ENCODE data around the gene CCL2.
"Not testable (repeated sequence)": the region's sequence is repeated elsewhere in the genome, so short reads cannot be mapped to it uniquely, and the experiment has no call there.

CCL2 gene

GRCh38 chr17:34254651-34255380 lies at the start of gene CCL2:
CCL2 (plus strand) TSS chr17:34255285; CDS start chr17:34255350, 65 bp downstream.
- DNase-seq (ENCODE audit: low read depth in 2 of 2) = no peak

DNA sequence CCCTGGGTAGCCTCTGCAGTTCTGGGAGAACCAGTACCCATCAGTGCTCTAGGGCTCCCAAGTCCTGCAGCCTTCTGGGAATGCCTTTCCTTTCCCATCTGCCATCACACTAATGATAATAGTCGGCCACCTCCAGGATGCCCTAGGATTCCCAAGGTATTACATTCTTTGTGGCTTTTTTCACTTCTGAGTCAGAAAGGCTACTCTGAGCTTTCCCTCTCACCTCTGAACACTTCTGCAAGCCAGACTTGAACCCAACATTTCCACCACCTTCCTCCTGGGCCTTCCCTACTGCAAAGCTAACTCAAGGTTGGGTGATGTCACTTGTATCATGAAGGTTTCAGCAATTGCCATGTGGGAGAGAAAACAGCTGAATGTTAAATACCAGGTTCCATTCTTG lies 49.7 kb upstream of the CCL2 start:
- DNase-seq (ENCODE audit: low read depth in 2 of 2) = no peak

DNA sequence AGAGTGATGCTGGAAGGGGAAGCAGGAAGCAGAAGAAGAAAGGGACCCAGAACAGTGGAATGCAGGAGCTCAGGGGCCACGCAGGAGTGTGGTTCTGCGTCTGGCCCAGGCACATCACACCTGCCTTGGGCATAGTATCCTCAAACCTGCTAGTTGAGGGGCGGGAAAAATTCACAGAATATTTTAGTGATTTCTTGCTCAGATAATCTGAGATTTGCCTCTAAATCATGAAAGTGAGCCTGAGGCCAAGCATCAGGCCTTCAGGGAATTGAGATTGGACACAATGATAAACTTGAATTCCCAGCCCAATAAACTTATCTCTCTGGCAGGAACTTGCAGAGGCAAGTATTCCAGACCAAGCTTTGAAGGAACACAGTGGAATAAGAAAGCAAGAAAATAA lies 48.5 kb upstream of the CCL2 start:
- DNase-seq (ENCODE audit: low read depth in 2 of 2) = no peak

DNA sequence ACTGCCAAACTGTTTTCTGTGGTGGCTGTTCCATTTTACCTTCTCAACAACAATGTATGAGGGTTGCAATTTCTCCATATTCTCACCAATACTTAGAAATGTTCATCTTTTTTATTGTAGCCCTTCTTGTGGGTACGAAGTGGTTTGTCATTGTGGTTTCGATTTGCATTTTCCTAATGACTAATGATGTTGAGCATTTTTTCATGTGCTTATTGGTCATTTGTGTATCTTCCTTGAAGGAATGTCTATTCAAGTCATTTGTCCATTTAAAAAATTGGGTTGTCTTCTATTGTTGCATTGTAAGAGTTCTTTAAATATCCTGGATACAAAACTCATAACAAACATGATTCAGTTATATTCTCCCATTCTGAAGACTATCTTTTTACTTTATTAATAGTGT lies 47.5 kb upstream of the CCL2 start:
- no peak for DNase-seq (ENCODE audit: low read depth in 2 of 2)

GRCh38 chr17:34218748-34219147 lies 36.3 kb upstream of the CCL2 start:
- no peak for DNase-seq (ENCODE audit: low read depth in 2 of 2)

DNA sequence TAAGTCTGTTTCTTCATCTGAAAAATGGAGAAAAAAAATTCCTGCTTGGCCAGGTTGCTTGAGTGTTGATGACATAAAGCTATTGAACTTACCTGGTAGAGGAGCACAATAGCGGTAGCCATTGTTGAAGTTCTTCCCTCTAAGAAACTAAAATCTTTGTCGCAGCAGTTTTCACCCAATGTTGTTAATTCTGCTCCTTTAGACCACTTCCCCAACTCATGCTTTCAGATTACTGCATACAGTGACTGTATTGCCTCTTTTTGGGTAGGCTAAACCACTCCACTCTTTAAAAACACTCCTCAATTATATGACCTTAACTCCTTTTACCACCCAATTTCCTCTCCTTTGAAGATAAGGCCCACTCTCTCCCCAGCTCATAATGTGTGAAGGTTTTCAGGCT lies 35.7 kb upstream of the CCL2 start:
- DNase-seq (ENCODE audit: low read depth in 2 of 2) = no peak

GRCh38 chr17:34220045-34220751 lies 34.9 kb upstream of the CCL2 start:
- no peak for DNase-seq (ENCODE audit: low read depth in 2 of 2)

DNA sequence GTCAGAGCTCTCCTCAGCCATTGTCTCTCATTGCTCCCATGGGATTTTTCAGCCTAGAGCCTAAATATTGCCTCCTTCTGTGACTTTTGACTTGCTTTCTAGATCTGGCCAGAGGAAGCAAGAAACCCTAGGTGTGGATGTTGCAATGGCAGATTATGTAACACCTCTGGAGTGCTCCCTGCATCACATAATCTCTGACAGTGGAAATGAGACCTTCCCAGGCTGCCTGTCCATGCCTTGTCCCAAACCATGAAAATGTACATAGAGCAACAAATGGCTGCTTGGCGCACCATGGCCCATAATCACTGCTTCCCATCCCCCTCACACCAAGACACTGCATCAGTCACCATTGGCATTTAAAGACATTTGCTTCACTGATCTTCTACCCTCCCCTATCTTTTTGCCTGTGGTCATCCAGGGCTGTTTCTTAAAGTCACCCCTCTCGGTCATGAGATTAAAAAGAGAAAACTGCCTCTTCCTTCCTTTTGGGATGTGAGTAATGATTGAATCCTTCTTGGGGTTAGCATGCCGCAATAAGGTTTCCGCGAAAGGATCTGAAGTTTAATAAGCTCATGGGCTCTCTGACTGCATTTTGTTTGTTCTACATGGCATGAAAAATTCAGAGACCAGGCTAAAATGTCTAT lies 34.2 kb upstream of the CCL2 start:
- DNase-seq (ENCODE audit: low read depth in 2 of 2) = no peak

GRCh38 chr17:34221411-34221810 lies 33.7 kb upstream of the CCL2 start:
- DNase-seq (ENCODE audit: low read depth in 2 of 2) = no peak

DNA sequence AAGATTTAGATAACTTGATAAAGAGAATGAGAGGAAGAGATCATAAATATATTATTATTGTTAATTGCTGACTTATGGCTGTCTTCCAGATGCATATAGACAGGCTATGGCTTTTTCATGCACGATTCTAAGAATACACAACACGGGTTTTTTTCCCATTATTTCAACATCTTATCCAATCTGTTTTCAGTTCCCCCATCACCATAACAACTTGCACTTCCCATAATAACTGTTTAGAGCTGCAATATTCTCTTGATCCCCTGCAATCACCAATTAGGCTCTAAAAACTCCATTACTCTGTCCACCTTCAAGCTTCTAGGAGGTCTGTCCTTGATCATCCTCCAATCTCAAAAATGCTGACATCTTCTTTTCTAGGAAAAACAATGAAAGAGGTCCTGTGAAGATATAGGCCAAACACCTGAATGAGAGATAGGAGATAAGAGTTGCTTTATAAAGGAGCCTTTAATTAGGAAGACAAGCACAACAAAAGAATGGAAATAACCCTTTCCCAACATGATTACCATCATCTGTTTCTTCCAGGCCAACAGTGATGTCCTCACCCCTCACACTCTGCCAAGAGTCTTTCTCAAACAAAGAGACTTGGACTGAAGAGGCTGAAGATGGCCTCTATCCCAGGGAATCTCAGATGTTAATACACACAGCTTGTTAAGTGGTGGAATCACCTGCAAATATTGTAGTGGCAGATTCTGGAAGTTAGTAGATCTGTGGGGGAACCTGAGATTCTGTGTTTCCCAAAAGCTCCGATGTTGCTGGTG lies 32.2 kb upstream of the CCL2 start:
- no peak for DNase-seq (ENCODE audit: low read depth in 2 of 2)

- no peak for DNase-seq (ENCODE audit: low read depth in 2 of 2)
Measured at GRCh38 chr17:34225046-34225445, 30.0 kb upstream of the CCL2 start.

- no peak for DNase-seq (ENCODE audit: low read depth in 2 of 2)
Measured at GRCh38 chr17:34226011-34226743, 28.9 kb upstream of the CCL2 start.

DNA sequence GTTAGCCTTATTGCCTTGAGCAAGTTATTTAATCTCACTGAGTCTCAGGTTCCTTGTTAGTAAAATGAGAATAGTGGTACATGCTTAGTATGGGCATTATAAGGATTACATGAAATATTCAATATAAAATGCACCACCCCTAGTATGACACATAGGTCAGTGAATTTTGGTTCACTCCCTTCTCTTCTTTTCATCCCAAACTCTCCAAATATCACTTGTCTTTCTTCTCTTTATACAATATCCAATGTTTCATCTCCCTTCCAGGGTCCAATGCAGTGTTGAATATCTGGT lies 28.4 kb upstream of the CCL2 start:
- DNase-seq (ENCODE audit: low read depth in 2 of 2) = no peak

GRCh38 chr17:34227293-34227692 lies 27.8 kb upstream of the CCL2 start:
- DNase-seq (ENCODE audit: low read depth in 2 of 2) = not testable (repeated sequence)

DNA sequence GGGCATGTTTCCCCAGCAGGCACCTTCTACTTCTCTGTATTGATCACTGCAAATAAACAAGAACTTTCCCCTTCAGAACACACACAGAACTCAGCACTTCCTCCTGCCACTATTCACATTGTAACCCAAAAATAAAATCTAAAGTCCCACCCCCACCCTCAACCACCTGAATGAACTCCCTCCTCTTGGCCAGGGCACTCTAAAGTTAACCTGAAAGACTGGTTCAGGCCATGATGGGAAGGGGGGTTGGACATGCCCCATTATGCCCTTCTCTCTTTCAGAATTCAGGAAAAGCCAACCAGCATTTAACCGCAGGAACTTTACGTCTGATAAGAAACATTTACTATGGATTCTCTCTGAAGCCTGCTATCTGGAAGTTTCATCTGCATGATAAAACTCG lies 27.4 kb upstream of the CCL2 start:
- no peak for DNase-seq (ENCODE audit: low read depth in 2 of 2)

DNA sequence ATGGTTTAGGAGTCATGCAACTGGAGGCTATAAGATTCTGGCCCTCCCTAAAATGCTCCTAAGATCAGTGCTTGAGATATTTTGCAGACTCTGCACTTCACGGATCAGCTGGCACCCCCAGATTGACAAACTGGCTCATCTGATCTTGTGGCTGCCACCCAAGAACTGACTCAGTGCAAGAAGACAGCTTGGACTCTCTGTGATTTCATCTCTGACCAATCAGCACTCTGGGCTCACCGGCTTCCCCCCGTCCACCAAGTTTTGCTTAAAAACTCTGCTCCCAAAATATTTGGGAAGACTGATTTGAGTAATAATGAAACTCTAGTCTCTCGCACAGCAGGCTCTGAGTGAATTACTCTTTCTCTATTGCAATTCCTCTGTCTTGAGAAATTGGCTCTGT lies 26.3 kb upstream of the CCL2 start:
- no peak for DNase-seq (ENCODE audit: low read depth in 2 of 2)

GRCh38 chr17:34230342-34230741 lies 24.7 kb upstream of the CCL2 start:
- DNase-seq (ENCODE audit: low read depth in 2 of 2) = no peak

- DNase-seq (ENCODE audit: low read depth in 2 of 2) = no peak
Measured at GRCh38 chr17:34234616-34235015, 20.5 kb upstream of the CCL2 start.

- DNase-seq (ENCODE audit: low read depth in 2 of 2) = no peak
Measured at GRCh38 chr17:34235389-34236028, 19.6 kb upstream of the CCL2 start.

GRCh38 chr17:34236281-34236892 lies 18.7 kb upstream of the CCL2 start:
- DNase-seq (ENCODE audit: low read depth in 2 of 2) = no peak

GRCh38 chr17:34237458-34237857 lies 17.6 kb upstream of the CCL2 start:
- DNase-seq (ENCODE audit: low read depth in 2 of 2) = no peak

Measured in stimulated activated CD4-positive, alpha-beta T cell treated with anti-CD3 and anti-CD28 coated beads, Interleukin-4, amount 100 ng/mL, for 48 hours (primary cell).